Astrocyte of the cerebellum (primary cell): ENCODE measurements around the gene CYB5R4.

ENCODE experiments used
- DNase-seq: peaks from one replicate; pipeline ENCODE4 v3.0.0-alpha.2; 2011; ENCODE audit warnings: low read depth
- H3K4me3 ChIP-seq: 2 replicates; pipeline ENCODE4 v1.5.1; 2011; ENCODE audit warnings: mild to moderate bottlenecking, low read depth, low read length, moderate library complexity
- CTCF ChIP-seq: IDR thresholded peaks from 2 replicates; pipeline ENCODE4 v1.5.1; 2012; ENCODE audit warnings: low read length, low read depth, moderate library complexity, mild to moderate bottlenecking; ENCODE audit errors: missing control alignments
- in situ Hi-C: cut with HindIII; loops from 2 replicates; pipeline ENCODE4 v1.10.0; 2017; ENCODE audit warnings: low sequenced_read_pairs

The CYB5R4 gene

GRCh38 chr6:84007871-84008270, 148.4 kb downstream of the CYB5R4 start:
- H3K4me3 ChIP-seq: no peak overlapping the region
- TF ChIP-seq CTCF: no peak
- in situ Hi-C loops: no loop called here
- no peak for DNase-seq

- no peak for DNase-seq
- H3K4me3 ChIP-seq: no peak overlapping the region
- TF ChIP-seq CTCF: no peak
- in situ Hi-C loops: no loop called here
Measured at GRCh38 chr6:84013354-84013753, 153.9 kb downstream of the CYB5R4 start.

GRCh38 chr6:84013931-84014330, 154.4 kb downstream of the CYB5R4 start:
- no peak overlapping the region for H3K4me3 ChIP-seq
- no peak for DNase-seq
- in situ Hi-C loops: no loop called here
- no peak for TF ChIP-seq CTCF

GRCh38 chr6:84016029-84016428, 156.5 kb downstream of the CYB5R4 start:
- H3K4me3 ChIP-seq: no peak overlapping the region
- no peak for TF ChIP-seq CTCF
- in situ Hi-C loops: no loop called here
- no peak for DNase-seq
